Bronchial epithelial cell (primary cell): Measurements from ENCODE around the gene ZNF789. TPM values are rescaled to one million over a fixed set of nuclear protein-coding genes. Genes with fewer than 3 reads are reported as not detected.
"Not testable (repeated sequence)": the region's sequence is repeated elsewhere in the genome, so short reads cannot be mapped to it uniquely, and the experiment has no call there.

Experiments used
- DNase-seq: peaks from one replicate; pipeline ENCODE4 v3.0.0-alpha.2; 2010; ENCODE audit warnings: low read depth
- FAIRE-seq: peaks from 2 replicates; lab custom pipeline; 2011; peaks lifted over from hg19 to GRCh38; lab: Jason Lieb, UNC
- H3K27me3 ChIP-seq: 2 replicates; pipeline ENCODE4 v1.5.1; 2011; ENCODE audit warnings: low read length; ENCODE audit not compliant: control insufficient read depth, insufficient read depth
- H3K36me3 ChIP-seq: 2 replicates; pipeline ENCODE4 v1.5.1; 2011; ENCODE audit warnings: low read length; ENCODE audit not compliant: control insufficient read depth, insufficient read depth
- H3K4me3 ChIP-seq: 2 replicates; pipeline ENCODE4 v1.5.1; 2011; ENCODE audit warnings: mild to moderate bottlenecking, low read depth, low read length, control low read depth
- CTCF ChIP-seq: IDR thresholded peaks from 2 replicates; pipeline ENCODE4 v1.5.1; 2011; ENCODE audit warnings: mild to moderate bottlenecking, moderate library complexity, low read length, control low read depth, inconsistent platforms; ENCODE audit not compliant: insufficient read depth, severe bottlenecking
- total RNA-seq: library from RNA; depleted of rRNA; stranded (reverse); fragments of >200 nt; gene quantifications from 2 replicates; pipeline ENCODE4 v1.2.1, GENCODE V29; 2014

ZNF789 gene
- total RNA-seq, 1 donor from 2014 or later: 2.9 TPM

GRCh38 chr7:99499721-99500636 lies 27.3 kb downstream of the ZNF789 start, which contains the start of gene ZNF394:
TSS of gene ZNF394 (minus strand) at chr7:99500281. CDS start at chr7:99500093, 188 bp downstream.
- Histone ChIP-seq H3K4me3 (peak within 1 kb of the TSS; percentile 97), H3K36me3 (peaks cover 11% of the 10 kb centered on the region), H3K27me3 (no peaks in the 10 kb centered on the region)
- no peak for TF ChIP-seq CTCF
- DNase-seq: peak; percentile 77
- FAIRE-seq: no peak

- DNase-seq (no peak), FAIRE-seq (no peak)
- Histone ChIP-seq H3K27me3 (no peaks in the 10 kb centered on the region), H3K36me3 (peaks cover 10% of the 10 kb centered on the region), H3K4me3 (peak overlapping the region; percentile 97)
- no peak for TF ChIP-seq CTCF
Observed at GRCh38 chr7:99500637-99501009, 27.9 kb downstream of the ZNF789 start.

- not testable (repeated sequence) for H3K4me3 ChIP-seq, FAIRE-seq
Observed at GRCh38 chr7:99501236-99501635, 28.5 kb downstream of the ZNF789 start.

GRCh38 chr7:99504281-99504602 lies 31.6 kb downstream of the ZNF789 start:
- TF ChIP-seq CTCF: no peak
- FAIRE-seq (no peak), DNase-seq (no peak)

More at GRCh38 chr7:99501236-99501635, 28.5 kb downstream of the ZNF789 start:
- H3K27me3 ChIP-seq, H3K36me3 ChIP-seq, DNase-seq: not testable (repeated sequence)

GRCh38 chr7:99504603-99505323 lies 32.1 kb downstream of the ZNF789 start, which contains the start of gene ZKSCAN5:
TSS of gene ZKSCAN5 (plus strand) at chr7:99504662. CDS start at chr7:99506045, 1,383 bp downstream.
- TF ChIP-seq CTCF: no peak
- Histone ChIP-seq H3K36me3 (no peaks in the 10 kb centered on the region), H3K27me3 (no peaks in the 10 kb centered on the region), H3K4me3 (peak within 1 kb of the TSS; percentile 89)
- no peak for FAIRE-seq
- peak; percentile 86 for DNase-seq

More at GRCh38 chr7:99504281-99504602, 31.6 kb downstream of the ZNF789 start:
- Histone ChIP-seq H3K4me3 (peak overlapping the region; percentile 89), H3K36me3 (no peaks in the 10 kb centered on the region), H3K27me3 (no peaks in the 10 kb centered on the region)

- Histone ChIP-seq H3K27me3 (no peaks in the 10 kb centered on the region), H3K36me3 (no peaks in the 10 kb centered on the region), H3K4me3 (peak overlapping the region; percentile 89)
- FAIRE-seq (no peak), DNase-seq (peak; percentile 8)
- no peak for TF ChIP-seq CTCF
Observed at GRCh38 chr7:99505324-99505662, 32.6 kb downstream of the ZNF789 start.
